HG03280 (cell line): ENCODE data around the gene TMEFF1.

Experiments
- ATAC-seq: cut with Tn5 transposase; IDR thresholded peaks from one replicate; pipeline ENCODE4 v1.9.1; 2021; ENCODE audit warnings: mild to moderate bottlenecking, moderate library complexity; ENCODE audit not compliant: unreplicated experiment

Gene TMEFF1

DNA sequence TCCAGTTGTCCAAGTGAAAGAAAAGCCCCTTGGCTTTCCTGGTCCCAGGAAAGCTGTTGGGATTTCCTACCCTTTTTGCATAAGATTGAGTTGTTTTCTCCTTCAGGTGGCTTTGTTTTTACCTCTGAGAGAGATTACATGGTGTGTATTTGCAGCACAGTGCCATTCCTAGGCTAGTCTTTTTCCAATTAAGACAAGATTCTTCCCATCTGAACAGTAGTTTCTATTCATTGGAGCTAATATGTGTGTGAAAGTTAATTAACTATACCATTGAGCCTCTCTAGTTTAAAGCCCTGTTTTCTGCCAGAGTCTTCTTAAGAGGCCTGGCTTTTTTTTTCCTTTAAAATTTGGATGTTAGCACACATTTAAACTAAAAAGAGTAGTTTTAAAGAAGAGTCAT, 25.9 kb upstream of the TMEFF1 start:
- no peak for ATAC-seq

DNA sequence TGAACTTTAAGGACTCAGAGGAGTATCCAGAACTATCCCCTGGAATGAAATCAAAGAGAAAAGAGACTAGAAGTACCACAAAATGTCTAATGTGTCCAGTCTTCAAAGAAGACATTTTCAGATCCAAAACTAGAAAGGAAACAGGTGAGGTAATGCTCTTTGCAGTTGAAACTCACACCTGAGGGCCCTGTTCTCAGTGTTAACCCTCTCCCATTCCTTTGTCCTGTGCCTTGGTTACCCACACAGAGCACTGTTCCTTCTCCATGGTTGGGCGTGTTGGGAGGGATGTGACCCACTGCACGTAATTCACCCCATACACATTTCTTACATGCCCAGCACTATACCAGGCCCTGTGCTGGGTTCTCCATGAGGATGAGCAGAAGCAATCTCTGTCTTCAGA, 24.7 kb upstream of the TMEFF1 start:
- ATAC-seq = no peak

- ATAC-seq = peak; percentile 79
Observed at GRCh38 chr9:100449420-100449819, 23.5 kb upstream of the TMEFF1 start.

- ATAC-seq = no peak
Observed at GRCh38 chr9:100452894-100453293, 20.1 kb upstream of the TMEFF1 start.

- no peak for ATAC-seq
Observed at GRCh38 chr9:100455470-100455869, 17.5 kb upstream of the TMEFF1 start.

- no peak for ATAC-seq
Observed at GRCh38 chr9:100457517-100457916, 15.4 kb upstream of the TMEFF1 start.

- ATAC-seq = no peak
Observed at GRCh38 chr9:100459963-100460362, 13.0 kb upstream of the TMEFF1 start.

DNA sequence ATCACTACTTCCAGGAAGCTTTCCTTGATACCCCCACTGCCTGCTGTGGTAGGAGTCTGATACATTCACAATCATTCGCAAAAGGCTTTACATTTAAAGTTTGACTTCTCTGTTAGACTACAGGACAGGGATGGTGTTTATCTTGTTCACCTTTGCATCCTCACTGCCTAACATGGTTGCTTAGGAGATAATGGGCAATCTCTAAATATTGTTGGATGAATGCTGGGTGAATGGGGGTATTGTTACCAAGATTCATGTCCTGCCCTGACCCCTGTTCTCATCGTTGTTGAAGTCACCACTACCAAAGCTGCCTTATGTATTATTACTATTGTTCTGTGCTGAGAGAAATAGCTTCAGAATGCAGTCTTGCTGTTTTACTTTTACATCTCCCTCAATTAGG, 7.7 kb upstream of the TMEFF1 start:
- no peak for ATAC-seq

GRCh38 chr9:100465761-100466160, 7.2 kb upstream of the TMEFF1 start:
- ATAC-seq = no peak

DNA sequence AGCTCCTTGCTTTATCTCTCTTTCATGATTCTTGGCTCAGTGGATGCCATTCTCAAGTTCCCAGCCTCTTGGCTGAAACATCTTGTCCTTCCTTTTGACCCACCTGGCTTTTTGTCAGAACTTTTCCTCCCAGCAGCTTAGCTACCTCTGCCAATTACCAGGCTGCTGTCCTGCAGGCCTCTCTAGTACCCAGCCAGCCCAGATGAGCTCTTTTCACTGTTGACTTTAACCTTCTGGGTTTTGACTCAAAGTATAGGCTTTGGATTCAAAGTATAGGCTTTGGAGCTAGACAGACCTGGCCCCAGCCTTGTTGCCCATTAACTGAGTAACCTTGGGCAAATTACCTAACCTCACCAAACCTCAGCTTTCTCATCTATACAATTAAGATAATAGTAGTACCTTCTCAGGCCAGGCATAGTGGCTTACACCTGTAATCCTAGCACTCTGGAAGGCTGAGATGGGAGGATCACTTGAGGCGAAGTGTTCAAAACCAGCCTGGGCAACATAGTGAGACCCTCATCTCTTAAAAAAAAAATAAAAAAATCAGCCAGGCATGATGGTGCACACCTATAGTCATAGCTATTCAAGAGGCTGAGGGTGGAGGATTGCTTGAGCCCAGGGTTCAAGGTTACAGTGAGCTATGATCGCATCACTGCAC, 6.6 kb upstream of the TMEFF1 start:
- no peak for ATAC-seq

- ATAC-seq = no peak
Observed at GRCh38 chr9:100466829-100467221, 6.1 kb upstream of the TMEFF1 start.

DNA sequence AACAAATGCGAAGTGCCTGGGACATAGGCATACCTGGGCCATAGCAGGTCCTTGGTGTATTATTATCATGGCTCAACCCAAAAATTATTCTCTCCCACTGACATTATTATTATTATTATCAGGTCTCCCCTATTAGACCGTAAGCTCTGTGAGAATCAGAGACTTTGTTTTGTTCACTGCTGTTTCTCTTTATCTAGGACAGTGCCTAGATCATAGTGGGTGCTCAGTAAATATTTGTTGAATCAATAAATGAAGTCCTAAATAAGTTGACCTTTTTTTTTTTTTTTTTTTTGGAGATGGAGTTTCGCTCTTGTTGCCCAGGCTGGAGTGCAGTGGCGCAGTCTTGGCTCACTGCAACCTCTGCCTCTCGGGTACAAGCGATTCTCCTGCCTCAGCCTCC, 4.9 kb upstream of the TMEFF1 start:
- no peak for ATAC-seq

GRCh38 chr9:100472268-100472667, 681 bp upstream of the TMEFF1 start:
- ATAC-seq = no peak

GRCh38 chr9:100473276-100474081, 530 bp downstream of the TMEFF1 start:
- ATAC-seq = peak; percentile 62

DNA sequence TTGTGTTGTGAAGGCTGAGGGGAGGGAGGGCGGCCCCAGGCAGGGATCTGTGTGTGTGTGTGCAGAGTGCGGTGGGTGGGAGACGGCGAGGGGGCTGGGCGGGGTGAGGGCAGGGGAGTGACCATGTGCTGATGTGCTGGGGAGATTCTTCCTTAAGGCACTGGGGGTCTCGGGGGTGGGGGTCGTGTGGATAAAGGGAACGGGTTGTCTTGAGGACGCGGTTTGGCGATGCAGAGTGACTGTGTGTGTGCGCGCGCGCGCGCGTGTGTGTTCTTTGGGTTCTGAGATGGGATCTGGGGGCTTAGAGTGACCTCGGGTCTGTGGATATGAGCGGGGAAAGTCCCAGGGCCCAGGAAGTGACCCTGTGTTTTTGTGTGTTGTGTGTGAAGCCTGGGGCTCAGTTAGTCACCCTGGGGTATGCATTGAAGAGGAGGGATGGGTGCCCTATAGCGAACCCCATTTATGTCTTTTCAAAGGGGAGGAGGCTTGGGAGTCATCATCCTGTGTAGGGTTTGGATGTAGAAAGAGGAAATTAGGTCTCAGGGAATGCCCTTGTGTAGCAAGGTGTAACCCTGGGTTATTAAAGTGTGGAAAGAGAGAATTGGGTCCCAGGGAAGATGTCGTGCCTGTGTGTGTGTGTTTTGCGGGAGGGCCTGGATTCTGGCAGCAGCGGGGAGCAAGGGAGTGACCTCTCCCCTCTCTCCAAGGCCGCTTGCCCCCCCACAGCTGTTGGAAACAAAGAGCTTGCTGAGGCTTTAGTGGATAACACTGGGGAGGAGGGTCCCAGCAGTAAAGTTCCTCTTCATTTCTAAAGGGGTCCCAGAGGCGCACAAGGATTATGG, 1.4 kb downstream of the TMEFF1 start:
- ATAC-seq = no peak

DNA sequence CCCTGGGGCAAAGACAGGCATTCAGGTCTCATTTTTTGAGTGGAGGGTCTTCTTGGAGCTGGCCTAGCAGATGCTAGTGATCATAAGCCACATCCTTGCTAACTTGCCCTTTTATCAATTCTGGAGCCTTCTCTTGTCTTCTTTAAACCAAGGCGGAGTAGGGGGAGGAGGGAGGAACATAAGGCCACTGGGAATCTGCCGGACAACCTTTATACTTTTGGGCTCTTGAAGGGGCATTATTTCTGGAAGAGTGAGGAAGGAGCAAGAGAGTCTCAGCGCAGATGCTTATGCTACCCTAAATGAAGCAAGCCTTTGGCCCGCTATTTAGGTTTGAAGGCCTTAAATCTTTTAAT, 2.0 kb downstream of the TMEFF1 start:
- ATAC-seq = no peak

DNA sequence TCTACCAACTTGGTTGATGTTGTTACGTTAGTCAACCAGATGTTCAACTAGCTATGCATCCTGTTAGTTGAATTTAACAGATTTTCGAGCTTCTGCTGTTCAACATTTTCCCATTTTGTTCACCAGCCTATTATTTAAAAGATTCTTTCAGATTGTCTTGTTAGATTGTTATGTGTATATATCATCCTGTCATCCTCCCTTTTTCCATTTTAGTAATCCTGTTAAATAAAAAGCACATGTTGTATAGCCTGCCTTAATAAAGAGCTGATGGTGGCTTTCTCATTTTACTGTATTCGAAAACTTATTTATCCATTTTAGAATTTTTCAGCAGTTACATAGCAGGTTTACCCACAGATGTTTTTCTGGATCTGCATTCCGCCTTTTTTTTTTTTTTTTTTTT, 4.3 kb downstream of the TMEFF1 start:
- no peak for ATAC-seq

GRCh38 chr9:100478192-100478591, 5.2 kb downstream of the TMEFF1 start:
- no peak for ATAC-seq

GRCh38 chr9:100479820-100480219, 6.9 kb downstream of the TMEFF1 start:
- ATAC-seq = no peak

DNA sequence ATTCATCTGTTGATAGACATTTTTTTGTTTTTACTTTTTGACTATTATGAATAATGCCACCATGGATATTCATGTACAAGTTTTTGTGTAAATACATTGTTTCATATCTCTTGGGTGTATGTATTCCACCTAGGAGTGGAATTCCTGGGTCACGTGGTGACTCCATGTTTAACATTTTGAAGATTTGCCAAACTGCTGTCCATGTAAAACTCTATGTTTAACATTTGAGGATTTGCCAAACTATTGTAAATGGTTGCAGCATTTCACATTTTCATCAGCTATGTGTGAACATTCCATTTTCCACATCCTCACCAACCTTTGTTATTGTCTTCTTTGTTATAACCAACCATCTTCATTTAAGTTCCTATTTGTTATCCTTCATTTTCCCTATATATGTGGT, 12.2 kb downstream of the TMEFF1 start:
- no peak for ATAC-seq

DNA sequence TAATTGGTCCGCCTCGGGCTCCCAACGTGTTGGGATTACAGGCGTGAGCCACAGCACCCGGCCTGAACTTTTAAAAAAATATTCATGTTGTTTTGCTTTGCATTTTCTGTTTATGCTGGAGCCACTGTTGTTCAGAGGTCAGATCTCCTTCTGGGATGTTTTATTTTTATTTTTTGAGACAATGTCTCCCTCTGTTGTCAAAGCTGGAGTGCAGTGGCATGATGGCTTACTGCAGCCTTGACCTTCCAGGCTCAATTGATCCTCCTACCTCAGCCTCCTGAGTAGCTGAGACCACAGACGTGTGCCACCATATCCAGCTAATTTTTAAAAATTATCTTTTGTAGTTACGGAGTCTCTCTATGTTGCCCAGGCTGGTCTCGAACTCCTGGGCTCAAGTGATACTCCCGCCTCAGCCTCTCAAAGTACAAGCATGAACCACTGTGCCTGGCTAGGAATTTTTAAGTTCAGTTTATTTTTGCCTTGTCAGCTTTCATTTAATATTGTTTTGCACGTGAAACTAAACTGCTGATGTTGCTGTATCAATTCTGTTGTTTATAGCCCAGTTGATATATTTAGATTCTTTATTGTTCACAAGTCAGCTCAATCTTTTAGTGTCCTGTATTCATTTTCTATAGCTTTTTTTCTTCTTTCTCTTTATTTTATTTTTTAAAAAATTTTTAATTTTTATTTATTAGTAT, 13.7 kb downstream of the TMEFF1 start:
- no peak for ATAC-seq
